ENCODE measurements around the gene SDCCAG8.
A peak's percentile ranks its signal among the peaks of the same experiment; 100 is the strongest.

Gene SDCCAG8

GRCh38 chr1:243499711-243500110 lies 243.9 kb downstream of the SDCCAG8 start:
- DNase-seq (ENCODE audit: low read depth in 2 of 2) = no peak

- no peak for DNase-seq (ENCODE audit: low read depth in 2 of 2)
These were observed 244.7 kb downstream of the SDCCAG8 start for GRCh38 chr1:243500512-243500911.

- DNase-seq (ENCODE audit: low read depth in 2 of 2) = no peak
These were observed 245.2 kb downstream of the SDCCAG8 start for GRCh38 chr1:243501002-243501401.

GRCh38 chr1:243503155-243503554 lies 247.3 kb downstream of the SDCCAG8 start:
- DNase-seq (ENCODE audit: low read depth in 2 of 2) = no peak

GRCh38 chr1:243505986-243506689 lies 250.3 kb downstream of the SDCCAG8 start:
- DNase-seq (ENCODE audit: low read depth in 2 of 2) = no peak

- no peak for DNase-seq (ENCODE audit: low read depth in 2 of 2)
These were observed 251.3 kb downstream of the SDCCAG8 start for GRCh38 chr1:243507001-243507671.

GRCh38 chr1:243507672-243508302 lies 251.9 kb downstream of the SDCCAG8 start:
- DNase-seq (ENCODE audit: low read depth in 2 of 2) = no peak

GRCh38 chr1:243508303-243508713 lies 252.5 kb downstream of the SDCCAG8 start:
- peak in 1 of 2 donors; percentile 24 for DNase-seq (ENCODE audit: low read depth in 2 of 2)

- DNase-seq (ENCODE audit: low read depth in 2 of 2) = no peak
These were observed 253.1 kb downstream of the SDCCAG8 start for GRCh38 chr1:243508943-243509342.

GRCh38 chr1:243510928-243511327 lies 255.1 kb downstream of the SDCCAG8 start:
- no peak for DNase-seq (ENCODE audit: low read depth in 2 of 2)

GRCh38 chr1:243513726-243514491 lies 258.1 kb downstream of the SDCCAG8 start:
- no peak for DNase-seq (ENCODE audit: low read depth in 2 of 2)

GRCh38 chr1:243514927-243515326 lies 259.1 kb downstream of the SDCCAG8 start:
- DNase-seq (ENCODE audit: low read depth in 2 of 2) = no peak

GRCh38 chr1:243520831-243521230 lies 265.0 kb downstream of the SDCCAG8 start:
- no peak for DNase-seq (ENCODE audit: low read depth in 2 of 2)

- no peak for DNase-seq (ENCODE audit: low read depth in 2 of 2)
These were observed 267.9 kb downstream of the SDCCAG8 start for GRCh38 chr1:243523766-243524165.

- DNase-seq (ENCODE audit: low read depth in 2 of 2) = no peak
These were observed 269.2 kb downstream of the SDCCAG8 start for GRCh38 chr1:243525085-243525487.

GRCh38 chr1:243526180-243526579 lies 270.3 kb downstream of the SDCCAG8 start:
- DNase-seq (ENCODE audit: low read depth in 2 of 2) = no peak

GRCh38 chr1:243528459-243529121 lies 272.7 kb downstream of the SDCCAG8 start:
- no peak for DNase-seq (ENCODE audit: low read depth in 2 of 2)

GRCh38 chr1:243529512-243529911 lies 273.7 kb downstream of the SDCCAG8 start:
- no peak for DNase-seq (ENCODE audit: low read depth in 2 of 2)

- no peak for DNase-seq (ENCODE audit: low read depth in 2 of 2)
These were observed 279.2 kb downstream of the SDCCAG8 start for GRCh38 chr1:243535014-243535413.

- DNase-seq (ENCODE audit: low read depth in 2 of 2) = no peak
These were observed 283.8 kb downstream of the SDCCAG8 start for GRCh38 chr1:243539636-243540035.

- no peak for DNase-seq (ENCODE audit: low read depth in 2 of 2)
These were observed 287.0 kb downstream of the SDCCAG8 start for GRCh38 chr1:243542739-243543415.
